Suprapubic skin (tissue), 4 donors: ENCODE data around the gene METRNL.

Experiments
- POLR2A ChIP-seq, 2 donors: fragments of 450-650 bp; IDR thresholded peaks; one replicate each; pipeline ENCODE4 v1.6.1; 2017; ENCODE audit warnings: antibody characterized with exemption in 2 of 2, mild to moderate bottlenecking in 2 of 2, moderate library complexity in 2 of 2
- POLR2AphosphoS5 ChIP-seq, 3 donors: sonication (generic); formaldehyde crosslinking; IDR thresholded peaks; one replicate each; pipeline ENCODE4 v1.6.1; 2017; ENCODE audit warnings: antibody characterized with exemption in 3 of 3
- TF ChIP-seq, protein P1 (sequence below), 2 donors: fragments of 200-600 bp in 1 of 2; fragments of 450-650 bp in 1 of 2; sonication (generic) in 1 of 2; IDR thresholded peaks; one replicate each; pipeline ENCODE4 v1.5.1; 2016 to 2019; ENCODE audit warnings: antibody characterized with exemption in 2 of 2, mild to moderate bottlenecking in 1 of 2, moderate library complexity in 1 of 2

DNA sequence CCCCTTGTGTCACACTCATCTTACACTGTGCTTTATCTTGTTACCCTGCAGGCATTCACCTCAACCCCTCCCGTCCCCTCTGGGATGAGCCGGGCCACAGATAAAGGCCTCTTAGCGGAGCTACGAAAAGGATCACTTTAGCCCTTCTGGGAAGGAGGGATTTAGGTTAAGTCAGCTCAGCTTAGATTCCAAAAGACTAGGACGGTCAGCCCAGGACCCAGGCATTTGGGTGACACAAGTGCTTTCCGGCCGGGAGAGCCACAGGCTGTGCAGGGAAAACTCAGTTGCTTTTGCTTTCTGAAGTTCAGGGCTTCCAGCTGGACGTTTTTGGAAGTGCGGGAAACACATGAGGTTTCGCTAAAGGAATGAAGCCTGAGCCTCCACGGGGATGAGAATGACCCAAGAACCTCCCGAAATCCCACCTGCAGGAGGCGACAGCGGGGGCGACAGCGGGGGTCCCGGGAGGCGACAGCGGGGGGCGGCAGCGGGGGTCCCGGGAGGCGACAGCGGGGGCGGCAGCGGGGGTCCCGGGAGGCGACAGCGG is 11.6 kb upstream of the METRNL start:
- TF ChIP-seq POLR2A (IDR thresholded peaks at IDR 0.05) (no peak), POLR2AphosphoS5 (IDR thresholded peaks at IDR 0.05) (no peak)
- TF ChIP-seq, protein P1, sequence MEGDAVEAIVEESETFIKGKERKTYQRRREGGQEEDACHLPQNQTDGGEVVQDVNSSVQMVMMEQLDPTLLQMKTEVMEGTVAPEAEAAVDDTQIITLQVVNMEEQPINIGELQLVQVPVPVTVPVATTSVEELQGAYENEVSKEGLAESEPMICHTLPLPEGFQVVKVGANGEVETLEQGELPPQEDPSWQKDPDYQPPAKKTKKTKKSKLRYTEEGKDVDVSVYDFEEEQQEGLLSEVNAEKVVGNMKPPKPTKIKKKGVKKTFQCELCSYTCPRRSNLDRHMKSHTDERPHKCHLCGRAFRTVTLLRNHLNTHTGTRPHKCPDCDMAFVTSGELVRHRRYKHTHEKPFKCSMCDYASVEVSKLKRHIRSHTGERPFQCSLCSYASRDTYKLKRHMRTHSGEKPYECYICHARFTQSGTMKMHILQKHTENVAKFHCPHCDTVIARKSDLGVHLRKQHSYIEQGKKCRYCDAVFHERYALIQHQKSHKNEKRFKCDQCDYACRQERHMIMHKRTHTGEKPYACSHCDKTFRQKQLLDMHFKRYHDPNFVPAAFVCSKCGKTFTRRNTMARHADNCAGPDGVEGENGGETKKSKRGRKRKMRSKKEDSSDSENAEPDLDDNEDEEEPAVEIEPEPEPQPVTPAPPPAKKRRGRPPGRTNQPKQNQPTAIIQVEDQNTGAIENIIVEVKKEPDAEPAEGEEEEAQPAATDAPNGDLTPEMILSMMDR (IDR thresholded peaks at IDR 0.05), result no peak
